H1 (cell line): ENCODE measurements around the gene PNPLA1. TPM values are rescaled to one million over a fixed set of nuclear protein-coding genes. Genes with fewer than 3 reads are reported as not detected.
A peak's percentile ranks its signal among the peaks of the same experiment; 100 is the strongest.

Experiments used
- ASH2L ChIP-seq: fragments of 200-600, 300-600 bp; sonication (generic); IDR thresholded peaks from one replicate; pipeline ENCODE4 v1.7.1; 2017; ENCODE audit warnings: low read length
- CHD2 ChIP-seq: IDR thresholded peaks from 2 replicates; pipeline ENCODE4 v1.6.1; 2012; ENCODE audit warnings: low read length, improper control_type of control experiment
- CREB1 ChIP-seq: IDR thresholded peaks from 2 replicates; pipeline ENCODE4 v1.6.1; 2012; ENCODE audit warnings: inconsistent platforms
- CTBP2 ChIP-seq: IDR thresholded peaks from 2 replicates; pipeline ENCODE4 v1.7.0; 2011; ENCODE audit warnings: borderline replicate concordance, mild to moderate bottlenecking, moderate library complexity, mixed read lengths, low read length; ENCODE audit not compliant: insufficient read depth, insufficient read length
- HDAC2 ChIP-seq, 2 experiments: fragments of 300-600 bp in 1 of 2; sonication (generic) in 1 of 2; IDR thresholded peaks; 2 replicates each; pipeline ENCODE4 v1.6.1; 2011 to 2012; ENCODE audit warnings: low read depth in 2 of 2, low read length in 2 of 2, mild to moderate bottlenecking in 2 of 2, moderate library complexity in 2 of 2, borderline replicate concordance in 1 of 2, inconsistent platforms in 1 of 2
- KDM1A ChIP-seq: fragments of 200-600, 300-600 bp; sonication (generic); IDR thresholded peaks from 2 replicates; pipeline ENCODE4 v1.7.1; 2016; ENCODE audit warnings: mild to moderate bottlenecking, low read length, borderline replicate concordance
- NRF1 ChIP-seq: IDR thresholded peaks from 2 replicates; pipeline ENCODE4 v1.6.1; 2011; ENCODE audit warnings: mild to moderate bottlenecking, low read depth, low read length, improper control_type of control experiment
- PHF8 ChIP-seq: fragments of 200-600 bp; sonication (generic); conservative IDR thresholded peaks from 2 replicates; pipeline ENCODE4 v1.7.1; 2012; ENCODE audit warnings: low read depth, mild to moderate bottlenecking, inconsistent platforms, low read length, moderate library complexity
- RBBP5 ChIP-seq: IDR thresholded peaks from 2 replicates; pipeline ENCODE4 v1.7.1; 2012; ENCODE audit warnings: low read depth, mild to moderate bottlenecking, inconsistent platforms, low read length, moderate library complexity, borderline replicate concordance
- RXRA ChIP-seq: IDR thresholded peaks from 2 replicates; pipeline ENCODE4 v1.6.1; 2011; ENCODE audit warnings: low read depth, mild to moderate bottlenecking, low read length, moderate library complexity; ENCODE audit not compliant: insufficient read depth
- SIX5 ChIP-seq: IDR thresholded peaks from 2 replicates; pipeline ENCODE4 v1.6.1; 2011; ENCODE audit warnings: mild to moderate bottlenecking, low read depth, low read length
- SRF ChIP-seq: IDR thresholded peaks from 2 replicates; pipeline ENCODE4 v1.6.1; 2011; ENCODE audit warnings: mild to moderate bottlenecking, low read depth, low read length, moderate library complexity
- TEAD4 ChIP-seq: IDR thresholded peaks from 2 replicates; pipeline ENCODE4 v1.6.1; 2012; ENCODE audit warnings: low read depth, low read length, inconsistent platforms, mixed read lengths
- polyA plus RNA-seq, 7 experiments: library from polyadenylated mRNA; depleted of rRNA in 3 of 7; stranded (reverse) in 5 of 7; unstranded in 2 of 7; fragments of >200 nt in 5 of 7; fragments of 200-250 nt in 2 of 7; gene quantifications; 1 replicate in 5 of 7; 2 replicates in 1 of 7; 4 replicates in 1 of 7; pipeline versions ENCODE4 v1.2.1 to v1.2.3, GENCODE V29; 2011 to 2013; ENCODE audit warnings: missing spikeins in 2 of 7, mixed read lengths in 2 of 7
- total RNA-seq: library from RNA; stranded (reverse); fragmentation: NEBNext Ultra II Directional; extraction: Animal tissue kit (Norgen Biotek cat#: 25700); gene quantifications from 2 replicates; pipeline ENCODE4 v1.2.1, GENCODE V29; 2021
- TF ChIP-seq, protein P1 (sequence below): IDR thresholded peaks from 2 replicates; pipeline ENCODE4 v1.6.1; 2011; ENCODE audit warnings: low read depth, mild to moderate bottlenecking, low read length; ENCODE audit not compliant: insufficient read depth
- TF ChIP-seq, protein P2 (sequence below): IDR thresholded peaks from 2 replicates; pipeline ENCODE4 v1.6.1; 2012; ENCODE audit warnings: inconsistent platforms
- TF ChIP-seq, protein P3 (sequence below), 3 experiments: IDR thresholded peaks; 1 replicate in 2 of 3; 2 replicates in 1 of 3; pipeline versions ENCODE4 v1.5.1 to v1.6.1; 2011; ENCODE audit warnings: low read length in 3 of 3, mild to moderate bottlenecking in 3 of 3, inconsistent platforms in 2 of 3, low read depth in 1 of 3, moderate library complexity in 1 of 3; ENCODE audit not compliant: insufficient read depth in 1 of 3; ENCODE audit errors: control extremely low read depth in 1 of 3

The PNPLA1 gene
- total and polyA plus RNA-seq, 2 of the 8 experiments (the other 6 are each of a cell fraction or from before 2014, with no cell fraction given), result not detected

DNA sequence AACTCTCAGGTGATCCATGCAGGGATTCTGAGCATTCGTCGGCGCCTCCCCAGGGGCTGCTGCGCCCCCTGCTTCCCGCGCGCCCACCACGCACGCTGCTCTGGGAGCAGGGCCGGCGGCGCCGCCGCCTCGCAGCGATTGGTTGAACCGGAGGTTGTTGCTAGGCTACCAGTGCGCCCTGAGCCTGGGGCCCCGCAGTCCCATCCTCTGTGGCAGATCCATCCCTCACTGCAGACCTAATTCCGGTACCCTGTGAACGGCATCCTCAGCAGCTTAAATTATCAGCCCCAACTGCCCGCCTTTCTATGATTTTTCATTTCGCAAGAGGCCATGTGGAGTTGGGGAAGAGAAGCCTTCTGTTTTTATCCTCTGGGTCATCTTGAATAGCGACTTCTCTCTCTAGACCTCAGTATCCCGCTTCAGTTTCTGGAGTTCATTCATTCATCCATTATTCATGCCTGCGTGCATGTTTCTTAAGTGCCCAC, 15.4 kb downstream of the PNPLA1 start (continued):
- TF ChIP-seq, protein P1, sequence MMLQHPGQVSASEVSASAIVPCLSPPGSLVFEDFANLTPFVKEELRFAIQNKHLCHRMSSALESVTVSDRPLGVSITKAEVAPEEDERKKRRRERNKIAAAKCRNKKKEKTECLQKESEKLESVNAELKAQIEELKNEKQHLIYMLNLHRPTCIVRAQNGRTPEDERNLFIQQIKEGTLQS, result no peak
- no peak for TF ChIP-seq SIX5
- TF ChIP-seq KDM1A, result peak; percentile 41; the same call in 1 of the 2 replicates
- no peak for TF ChIP-seq RBBP5
- no peak for TF ChIP-seq CREB1
- no peak for TF ChIP-seq RXRA
- no peak for TF ChIP-seq PHF8
- no peak for TF ChIP-seq HDAC2 (IDR thresholded peaks at IDR 0.05; ENCODE audit: borderline replicate concordance in 1 of 2, low read depth in 2 of 2, low read length in 2 of 2)
- TF ChIP-seq TEAD4, result no peak
- TF ChIP-seq SRF, result no peak
- no peak for TF ChIP-seq CHD2
- no peak for TF ChIP-seq ASH2L
- TF ChIP-seq, protein P2, sequence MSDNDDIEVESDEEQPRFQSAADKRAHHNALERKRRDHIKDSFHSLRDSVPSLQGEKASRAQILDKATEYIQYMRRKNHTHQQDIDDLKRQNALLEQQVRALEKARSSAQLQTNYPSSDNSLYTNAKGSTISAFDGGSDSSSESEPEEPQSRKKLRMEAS, result peak; percentile 60
- no peak for TF ChIP-seq CTBP2
- no peak for TF ChIP-seq NRF1
- TF ChIP-seq, protein P3, sequence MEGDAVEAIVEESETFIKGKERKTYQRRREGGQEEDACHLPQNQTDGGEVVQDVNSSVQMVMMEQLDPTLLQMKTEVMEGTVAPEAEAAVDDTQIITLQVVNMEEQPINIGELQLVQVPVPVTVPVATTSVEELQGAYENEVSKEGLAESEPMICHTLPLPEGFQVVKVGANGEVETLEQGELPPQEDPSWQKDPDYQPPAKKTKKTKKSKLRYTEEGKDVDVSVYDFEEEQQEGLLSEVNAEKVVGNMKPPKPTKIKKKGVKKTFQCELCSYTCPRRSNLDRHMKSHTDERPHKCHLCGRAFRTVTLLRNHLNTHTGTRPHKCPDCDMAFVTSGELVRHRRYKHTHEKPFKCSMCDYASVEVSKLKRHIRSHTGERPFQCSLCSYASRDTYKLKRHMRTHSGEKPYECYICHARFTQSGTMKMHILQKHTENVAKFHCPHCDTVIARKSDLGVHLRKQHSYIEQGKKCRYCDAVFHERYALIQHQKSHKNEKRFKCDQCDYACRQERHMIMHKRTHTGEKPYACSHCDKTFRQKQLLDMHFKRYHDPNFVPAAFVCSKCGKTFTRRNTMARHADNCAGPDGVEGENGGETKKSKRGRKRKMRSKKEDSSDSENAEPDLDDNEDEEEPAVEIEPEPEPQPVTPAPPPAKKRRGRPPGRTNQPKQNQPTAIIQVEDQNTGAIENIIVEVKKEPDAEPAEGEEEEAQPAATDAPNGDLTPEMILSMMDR (IDR thresholded peaks at IDR 0.05; ENCODE audit: control extremely low read depth in 1 of 3, insufficient read depth in 1 of 3, low read depth in 1 of 3, low read length in 3 of 3), result peak; percentile 37 to 42 (median 39)
- TF ChIP-seq, all 59 proteins: peak for 6
